ENCODE measurements around the gene PCDHGB5. TPM values are rescaled to one million over a fixed set of nuclear protein-coding genes. Genes with fewer than 3 reads are reported as not detected.
A peak's percentile ranks its signal among the peaks of the same experiment; 100 is the strongest.
"Not testable (repeated sequence)": the region's sequence is repeated elsewhere in the genome, so short reads cannot be mapped to it uniquely, and the experiment has no call there.

Gene PCDHGB5
- total and polyA plus RNA-seq, 4 donors, result 17.5 to 33.5 (median 22.1) TPM

GRCh38 chr5:141393267-141393666 is 4.5 kb upstream of the PCDHGB5 start:
- no peak for DNase-seq (ENCODE audit: low read depth in 4 of 6, low spot score in 6 of 6)
- peaks cover 64% of the 10 kb centered on the region for H3K9me3 ChIP-seq (ENCODE audit: control insufficient read depth, insufficient read depth, low read length)
- peaks cover 21% of the 10 kb centered on the region for H3K36me3 ChIP-seq (ENCODE audit: control insufficient read depth, insufficient read depth, low read length)
- H3K27me3 ChIP-seq (ENCODE audit: control insufficient read depth, insufficient read depth, low read length), result no peaks in the 10 kb centered on the region
- H3K4me1 ChIP-seq (ENCODE audit: control insufficient read depth, insufficient read depth, low read length), result peaks cover 3% of the 10 kb centered on the region
- no peak overlapping the region for H3K4me3 ChIP-seq (ENCODE audit: low read depth, low read length)
- H3K27ac ChIP-seq (ENCODE audit: low read depth, low read length), result no peak overlapping the region
- 33% methylated on average over 14 of the region's 21 CpGs for WGBS (ENCODE audit: insufficient coverage)

DNA sequence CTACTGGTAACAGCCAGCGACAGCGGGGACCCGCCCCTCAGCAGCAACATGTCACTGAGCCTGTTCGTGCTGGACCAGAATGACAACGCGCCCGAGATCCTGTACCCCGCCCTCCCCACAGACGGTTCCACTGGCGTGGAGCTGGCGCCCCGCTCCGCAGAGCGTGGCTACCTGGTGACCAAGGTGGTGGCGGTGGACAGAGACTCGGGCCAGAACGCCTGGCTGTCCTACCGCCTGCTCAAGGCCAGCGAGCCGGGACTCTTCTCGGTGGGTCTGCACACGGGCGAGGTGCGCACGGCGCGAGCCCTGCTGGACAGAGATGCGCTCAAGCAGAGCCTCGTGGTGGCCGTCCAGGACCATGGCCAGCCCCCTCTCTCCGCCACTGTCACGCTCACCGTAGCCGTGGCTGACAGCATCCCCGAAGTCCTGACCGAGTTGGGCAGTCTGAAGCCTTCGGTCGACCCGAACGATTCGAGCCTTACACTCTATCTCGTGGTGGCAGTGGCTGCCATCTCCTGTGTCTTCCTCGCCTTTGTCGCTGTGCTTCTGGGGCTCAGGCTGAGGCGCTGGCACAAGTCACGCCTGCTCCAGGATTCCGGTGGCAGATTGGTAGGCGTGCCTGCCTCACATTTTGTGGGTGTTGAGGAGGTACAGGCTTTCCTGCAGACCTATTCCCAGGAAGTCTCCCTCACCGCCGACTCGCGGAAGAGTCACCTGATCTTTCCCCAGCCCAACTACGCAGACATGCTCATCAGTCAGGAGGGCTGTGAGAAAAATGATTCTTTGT is 3.2 kb upstream of the PCDHGB5 start:
- not testable (repeated sequence) for H3K4me3 ChIP-seq (ENCODE audit: low read depth, low read length); H3K27ac ChIP-seq (ENCODE audit: low read depth, low read length); H3K4me1 ChIP-seq (ENCODE audit: control insufficient read depth, insufficient read depth, low read length); H3K27me3 ChIP-seq (ENCODE audit: control insufficient read depth, insufficient read depth, low read length); DNase-seq (ENCODE audit: low read depth in 4 of 6, low spot score in 6 of 6)
- peaks cover 68% of the 10 kb centered on the region for H3K9me3 ChIP-seq (ENCODE audit: control insufficient read depth, insufficient read depth, low read length)
- peaks cover 19% of the 10 kb centered on the region for H3K36me3 ChIP-seq (ENCODE audit: control insufficient read depth, insufficient read depth, low read length)
- 30% methylated on average over 32 of the region's 53 CpGs for WGBS (ENCODE audit: insufficient coverage)

DNA sequence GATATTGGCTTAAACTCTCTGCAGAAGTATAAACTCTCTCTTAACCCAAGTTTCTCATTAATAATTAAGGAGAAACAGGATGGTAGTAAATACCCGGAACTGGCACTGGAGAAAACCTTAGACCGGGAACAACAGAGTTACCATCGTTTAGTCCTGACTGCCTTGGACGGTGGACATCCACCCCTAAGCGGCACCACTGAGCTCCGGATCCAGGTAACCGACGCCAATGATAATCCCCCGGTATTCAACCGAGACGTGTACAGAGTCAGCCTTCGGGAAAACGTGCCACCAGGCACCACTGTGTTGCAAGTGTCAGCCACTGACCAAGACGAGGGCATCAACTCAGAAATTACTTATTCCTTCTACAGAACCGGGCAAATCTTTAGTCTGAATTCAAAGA is 861 bp downstream of the PCDHGB5 start:
- Histone ChIP-seq H3K4me3 (ENCODE audit: low read depth, low read length) (no peak overlapping the region), H3K9me3 (ENCODE audit: control insufficient read depth, insufficient read depth, low read length) (peaks cover 60% of the 10 kb centered on the region), H3K27ac (ENCODE audit: low read depth, low read length) (no peak overlapping the region), H3K4me1 (ENCODE audit: control insufficient read depth, insufficient read depth, low read length) (peaks cover 13% of the 10 kb centered on the region), H3K27me3 (ENCODE audit: control insufficient read depth, insufficient read depth, low read length) (no peaks in the 10 kb centered on the region), H3K36me3 (ENCODE audit: control insufficient read depth, insufficient read depth, low read length) (peaks cover 14% of the 10 kb centered on the region)
- DNase-seq (ENCODE audit: low read depth in 4 of 6, low spot score in 6 of 6), result no peak
- 21% methylated on average over 13 of the region's 15 CpGs for WGBS (ENCODE audit: insufficient coverage)

GRCh38 chr5:141399555-141400258 is 2.0 kb downstream of the PCDHGB5 start:
- Histone ChIP-seq H3K27me3 (ENCODE audit: control insufficient read depth, insufficient read depth, low read length) (no peaks in the 10 kb centered on the region), H3K9me3 (ENCODE audit: control insufficient read depth, insufficient read depth, low read length) (peaks cover 60% of the 10 kb centered on the region)
- WGBS (ENCODE audit: insufficient coverage), result 18% methylated on average over 61 of the region's 61 CpGs

GRCh38 chr5:141402553-141403243 is 5.0 kb downstream of the PCDHGB5 start, which contains the start of gene PCDHGA9:
TSS of gene PCDHGA9 (plus strand) at chr5:141402778. CDS start at chr5:141402953, 175 bp downstream.
- Histone ChIP-seq H3K27ac (ENCODE audit: low read depth, low read length) (no peak within 1 kb of the TSS), H3K27me3 (ENCODE audit: control insufficient read depth, insufficient read depth, low read length) (no peaks in the 10 kb centered on the region), H3K36me3 (ENCODE audit: control insufficient read depth, insufficient read depth, low read length) (peaks cover 16% of the 10 kb centered on the region), H3K4me1 (ENCODE audit: control insufficient read depth, insufficient read depth, low read length) (peaks cover 15% of the 10 kb centered on the region), H3K9me3 (ENCODE audit: control insufficient read depth, insufficient read depth, low read length) (peaks cover 54% of the 10 kb centered on the region), H3K4me3 (ENCODE audit: low read depth, low read length) (peak within 1 kb of the TSS; percentile 17)
- WGBS (ENCODE audit: insufficient coverage), result 9% methylated on average over 23 of the region's 27 CpGs
- peak in 2 of 6 donors; percentile 44 to 62 for DNase-seq (ENCODE audit: low read depth in 4 of 6, low spot score in 6 of 6)

More at GRCh38 chr5:141399555-141400258, 2.0 kb downstream of the PCDHGB5 start:
- H3K27ac ChIP-seq (ENCODE audit: low read depth, low read length), result no peak overlapping the region
- DNase-seq (ENCODE audit: low read depth in 4 of 6, low spot score in 6 of 6), result no peak
- H3K36me3 ChIP-seq (ENCODE audit: control insufficient read depth, insufficient read depth, low read length), result peaks cover 12% of the 10 kb centered on the region
- no peak overlapping the region for H3K4me3 ChIP-seq (ENCODE audit: low read depth, low read length)
- peaks cover 12% of the 10 kb centered on the region for H3K4me1 ChIP-seq (ENCODE audit: control insufficient read depth, insufficient read depth, low read length)

- Histone ChIP-seq H3K4me3 (ENCODE audit: low read depth, low read length) (no peak overlapping the region), H3K9me3 (ENCODE audit: control insufficient read depth, insufficient read depth, low read length) (peaks cover 55% of the 10 kb centered on the region), H3K27ac (ENCODE audit: low read depth, low read length) (no peak overlapping the region), H3K27me3 (ENCODE audit: control insufficient read depth, insufficient read depth, low read length) (no peaks in the 10 kb centered on the region), H3K36me3 (ENCODE audit: control insufficient read depth, insufficient read depth, low read length) (peaks cover 21% of the 10 kb centered on the region), H3K4me1 (ENCODE audit: control insufficient read depth, insufficient read depth, low read length) (peaks cover 18% of the 10 kb centered on the region)
- 20% methylated on average over 19 of the region's 22 CpGs for WGBS (ENCODE audit: insufficient coverage)
- DNase-seq (ENCODE audit: low read depth in 4 of 6, low spot score in 6 of 6), result no peak
Measured at GRCh38 chr5:141403387-141403786, 5.6 kb downstream of the PCDHGB5 start.

DNA sequence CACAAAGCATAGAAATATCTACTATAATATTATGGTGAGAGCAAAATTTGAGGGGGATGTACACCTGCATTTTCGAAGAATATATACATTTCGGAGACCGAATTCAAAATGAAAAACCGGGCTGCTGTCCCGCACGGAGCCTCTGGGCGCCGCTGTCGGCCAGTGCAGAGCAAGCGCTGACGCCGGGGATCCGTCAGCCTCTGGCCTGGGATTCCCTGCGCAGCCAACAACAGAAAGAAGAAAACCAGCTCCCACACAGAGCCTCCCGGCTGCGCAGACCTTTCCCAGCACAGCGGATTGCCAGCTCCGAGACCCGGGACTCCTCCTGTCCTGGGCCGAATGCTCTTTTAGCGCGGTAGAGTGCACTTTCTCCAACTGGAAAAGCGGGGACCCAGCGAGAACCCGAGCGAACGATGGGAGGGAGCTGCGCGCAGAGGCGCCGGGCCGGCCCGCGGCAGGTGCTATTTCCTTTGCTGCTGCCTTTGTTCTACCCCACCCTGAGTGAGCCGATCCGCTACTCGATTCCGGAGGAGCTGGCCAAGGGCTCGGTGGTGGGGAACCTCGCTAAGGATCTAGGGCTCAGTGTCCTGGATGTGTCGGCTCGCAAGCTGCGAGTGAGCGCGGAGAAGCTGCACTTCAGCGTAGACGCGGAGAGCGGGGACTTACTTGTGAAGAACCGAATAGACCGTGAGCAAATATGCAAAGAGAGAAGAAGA is 10.2 kb downstream of the PCDHGB5 start, which contains the start of gene PCDHGB6:
TSS of gene PCDHGB6 (plus strand) at position 232 of the 716 bp plus-strand sequence. CDS start at position 414, 182 bp downstream.
- not testable (repeated sequence) for H3K27me3 ChIP-seq (ENCODE audit: control insufficient read depth, insufficient read depth, low read length); H3K27ac ChIP-seq (ENCODE audit: low read depth, low read length)
- H3K9me3 ChIP-seq (ENCODE audit: control insufficient read depth, insufficient read depth, low read length), result peaks cover 53% of the 10 kb centered on the region
- peak in 2 of 6 donors; percentile 55 to 76 for DNase-seq (ENCODE audit: low read depth in 4 of 6, low spot score in 6 of 6)
- 4% methylated on average over 46 of the region's 51 CpGs for WGBS (ENCODE audit: insufficient coverage)
- peaks cover 23% of the 10 kb centered on the region for H3K36me3 ChIP-seq (ENCODE audit: control insufficient read depth, insufficient read depth, low read length)
- peaks cover 18% of the 10 kb centered on the region for H3K4me1 ChIP-seq (ENCODE audit: control insufficient read depth, insufficient read depth, low read length)
- H3K4me3 ChIP-seq (ENCODE audit: low read depth, low read length), result peak within 1 kb of the TSS; percentile 27

GRCh38 chr5:141409598-141410306 is 12.0 kb downstream of the PCDHGB5 start:
- peaks cover 2% of the 10 kb centered on the region for H3K27me3 ChIP-seq (ENCODE audit: control insufficient read depth, insufficient read depth, low read length)
- no peak overlapping the region for H3K4me3 ChIP-seq (ENCODE audit: low read depth, low read length)
- WGBS (ENCODE audit: insufficient coverage), result 16% methylated on average over 64 of the region's 64 CpGs
- peaks cover 24% of the 10 kb centered on the region for H3K36me3 ChIP-seq (ENCODE audit: control insufficient read depth, insufficient read depth, low read length)
- no peak overlapping the region for H3K27ac ChIP-seq (ENCODE audit: low read depth, low read length)
- H3K4me1 ChIP-seq (ENCODE audit: control insufficient read depth, insufficient read depth, low read length), result peaks cover 21% of the 10 kb centered on the region
- no peak for DNase-seq (ENCODE audit: low read depth in 4 of 6, low spot score in 6 of 6)
- peaks cover 56% of the 10 kb centered on the region for H3K9me3 ChIP-seq (ENCODE audit: control insufficient read depth, insufficient read depth, low read length)
